ENCODE results near the gene EPM2A.

- TF ChIP-seq POLR2AphosphoS5 (IDR thresholded peaks at IDR 0.05; ENCODE audit: low read depth, low read length) (no peak), POLR2A (IDR thresholded peaks at IDR 0.05; ENCODE audit: low read depth, low read length) (no peak)
These were observed 135.0 kb downstream of the EPM2A start for GRCh38 chr6:145600299-145600698.
